B cell (primary cell): ENCODE measurements around the gene MEG3. TPM values are rescaled to one million over a fixed set of nuclear protein-coding genes. Genes with fewer than 3 reads are reported as not detected.

Experiments used
- ATAC-seq: fragments of 200-7000 bp; cut with Tn5 transposase; one replicate; pipeline ENCODE4 v1.10.0; 2021; ENCODE audit warnings: low read depth, mild to moderate bottlenecking, moderate number of reproducible peaks, moderate library complexity
- CTCF ChIA-PET: fragments of 350-600 bp; sonication (Branson Sonifier 250); formaldehyde crosslinking; loops from one replicate; lab custom pipeline; 2021; ENCODE audit warnings: antibody characterized with exemption, inconsistent platforms; lab: Charles Lee
- POLR2A ChIA-PET: fragments of 350-600 bp; sonication (Branson Sonifier 250); formaldehyde crosslinking; loops from one replicate; lab custom pipeline; 2021; ENCODE audit warnings: antibody characterized with exemption; lab: Charles Lee
- DNase-seq: peaks from one replicate; pipeline ENCODE4 v3.0.0; 2013
- H2AFZ ChIP-seq: 2 replicates; pipeline ENCODE4 v1.6.1; 2012; ENCODE audit warnings: mild to moderate bottlenecking, low read depth, low read length; ENCODE audit not compliant: insufficient read depth, poor library complexity, severe bottlenecking
- H3K27ac ChIP-seq, 2 donors: 1 replicate in 1 of 2; 2 replicates in 1 of 2; pipeline ENCODE4 v1.5.1; 2012 to 2013; ENCODE audit warnings: low read length in 2 of 2, mild to moderate bottlenecking in 2 of 2, moderate library complexity in 1 of 2
- H3K27me3 ChIP-seq, 4 experiments: fragments of 200-600 bp in 1 of 4; sonication (generic) in 1 of 4; replicated peaks in 1 of 4; 1 replicate in 2 of 4; 2 replicates in 2 of 4; pipeline versions ENCODE4 v1.6.1 to v1.7.0; 2013 to 2016; ENCODE audit warnings: low read length in 3 of 4, mild to moderate bottlenecking in 2 of 4, mixed read lengths in 1 of 4, moderate library complexity in 1 of 4; ENCODE audit not compliant: insufficient read depth in 4 of 4, control insufficient read depth in 3 of 4; ENCODE audit errors: control extremely low read depth in 1 of 4
- H3K36me3 ChIP-seq, 2 experiments: replicated peaks in 1 of 2; 1 replicate in 1 of 2; 2 replicates in 1 of 2; pipeline versions ENCODE4 v1.6.1 to v1.7.1; 2013; ENCODE audit warnings: low read length in 1 of 2; ENCODE audit not compliant: insufficient read depth in 2 of 2, control insufficient read depth in 1 of 2; ENCODE audit errors: control extremely low read depth in 1 of 2, extremely low read depth in 1 of 2
- H3K4me1 ChIP-seq, 2 donors: fragments of 200-600 bp in 1 of 2; sonication (generic) in 1 of 2; 1 replicate in 1 of 2; 2 replicates in 1 of 2; pipeline versions ENCODE4 v1.5.1 to v1.6.1; 2013 to 2017; ENCODE audit warnings: low read length in 2 of 2; ENCODE audit not compliant: control insufficient read depth in 2 of 2, insufficient read depth in 2 of 2
- H3K4me2 ChIP-seq: replicated peaks from 2 replicates; pipeline ENCODE3; 2012; ENCODE audit warnings: mild to moderate bottlenecking, low read depth, low read length; ENCODE audit not compliant: poor library complexity, severe bottlenecking
- H3K4me3 ChIP-seq, 5 experiments: fragments of 200-600 bp in 1 of 5; sonication (generic) in 1 of 5; 1 replicate in 3 of 5; 2 replicates in 2 of 5; pipeline versions ENCODE4 v1.5.1 to v1.7.0; 2011 to 2016; ENCODE audit warnings: low read length in 4 of 5, mild to moderate bottlenecking in 4 of 5, low read depth in 2 of 5, control low read depth in 1 of 5, moderate library complexity in 1 of 5; ENCODE audit not compliant: insufficient read depth in 1 of 5; ENCODE audit errors: control extremely low read depth in 1 of 5, extremely low read depth in 1 of 5
- H3K79me2 ChIP-seq: fragments of 200-600 bp; sonication (generic); one replicate; pipeline ENCODE4 v1.6.0; 2016; ENCODE audit warnings: low read length; ENCODE audit not compliant: control insufficient read depth, insufficient read depth
- H3K9ac ChIP-seq: fragments of 200-600 bp; sonication (generic); 2 replicates; pipeline ENCODE4 v1.6.1; 2017; ENCODE audit warnings: mild to moderate bottlenecking, low read length, moderate library complexity
- H3K9me3 ChIP-seq, 3 donors: one replicate each; pipeline versions ENCODE4 v1.6.1 to v1.7.1; 2013; ENCODE audit warnings: low read length in 2 of 3; ENCODE audit not compliant: control insufficient read depth in 2 of 3, insufficient read depth in 1 of 3; ENCODE audit errors: control extremely low read depth in 1 of 3
- H4K20me1 ChIP-seq: 2 replicates; pipeline ENCODE4 v1.6.0; 2012; ENCODE audit warnings: mild to moderate bottlenecking, low read length; ENCODE audit not compliant: insufficient read depth, control insufficient read depth, poor library complexity, severe bottlenecking
- H3K27ac Mint-ChIP-seq: one replicate; pipeline ENCODE4 v1.8.0; 2021; ENCODE audit warnings: mixed read lengths
- H3K27me3 Mint-ChIP-seq: one replicate; pipeline ENCODE4 v1.8.0; 2021; ENCODE audit warnings: mixed read lengths
- H3K4me1 Mint-ChIP-seq: one replicate; pipeline ENCODE4 v1.8.0; 2021; ENCODE audit warnings: mixed read lengths
- H3K4me3 Mint-ChIP-seq: one replicate; pipeline ENCODE4 v1.8.0; 2021; ENCODE audit warnings: mixed read lengths
- H3K9me3 Mint-ChIP-seq: one replicate; pipeline ENCODE4 v1.8.0; 2022; ENCODE audit warnings: mixed read lengths; ENCODE audit not compliant: insufficient read depth
- CTCF ChIP-seq: fragments of 200-600 bp; IDR thresholded peaks from one replicate; pipeline ENCODE4 v1.8.0; 2022; ENCODE audit warnings: antibody characterized with exemption, mild to moderate bottlenecking
- EZH2 ChIP-seq: IDR thresholded peaks from 2 replicates; pipeline ENCODE4 v1.6.1; 2012; ENCODE audit warnings: borderline replicate concordance, low read depth, mild to moderate bottlenecking, moderate library complexity, low read length; ENCODE audit not compliant: insufficient read depth, poor library complexity, severe bottlenecking
- WGBS: methylation state at CpG from one replicate; pipeline ENCODE4 v1.1.5; 2013; ENCODE audit warnings: missing lambda C conversion rate; ENCODE audit not compliant: insufficient coverage; 5-methylcytosine and 5-hydroxymethylcytosine counted together
- intact Hi-C: fragments of 100-400 bp; cut with micrococcal nuclease; formaldehyde crosslinking; loops from one replicate; pipeline ENCODE4 v1.10.0; 2022
- polyA plus RNA-seq: library from polyadenylated mRNA; depleted of rRNA; stranded (reverse); fragments of >200 nt; gene quantifications from 2 replicates; pipeline ENCODE4 v1.2.3, GENCODE V29; 2012
- total RNA-seq, 2 donors: library from RNA; stranded (reverse); fragments of 120-200 nt in 1 of 2; gene quantifications; 1 replicate in 1 of 2; 2 replicates in 1 of 2; pipeline versions ENCODE4 v1.2.3 to v1.2.4, GENCODE V29; 2013 to 2022

The MEG3 gene
- total and polyA plus RNA-seq, 2 donors (not counting 1 experiment from before 2014, with no cell fraction given) = 0.13 TPM; not detected in 1

- H4K20me1 ChIP-seq = no peaks in the 10 kb centered on the region
- H3K27ac ChIP-seq = no peak overlapping the region
- no peak overlapping the region for H3K4me3 ChIP-seq
- ATAC-seq (no peak), DNase-seq (no peak)
- no peaks in the 10 kb centered on the region for H3K4me1 ChIP-seq
- H3K9me3 ChIP-seq = peaks cover 0 to 24% (median 0%) of the 10 kb centered on the region in 3 donors
- peaks cover 0 to 32% (median 3%) of the 10 kb centered on the region in 4 experiments for H3K27me3 ChIP-seq
- H3K4me2 ChIP-seq = no peak overlapping the region
- 92% methylated on average over 11 of the region's 12 CpGs for WGBS
- Mint-ChIP-seq H3K4me3 (no peak overlapping the region), H3K9me3 (no peaks in the 10 kb centered on the region), H3K27ac (no peak overlapping the region), H3K27me3 (peaks cover 49% of the 10 kb centered on the region), H3K4me1 (no peaks in the 10 kb centered on the region)
- H3K9ac ChIP-seq = no peak overlapping the region
- H2AFZ ChIP-seq = no peak overlapping the region
- intact Hi-C loops = no loop called here
- H3K36me3 ChIP-seq = no peaks in the 10 kb centered on the region
- TF ChIP-seq EZH2 (no peak), CTCF (no peak)
- H3K79me2 ChIP-seq = no peaks in the 10 kb centered on the region
- ChIA-PET CTCF (no interaction called here), POLR2A (no interaction called here)
These were observed 75.7 kb downstream of the MEG3 start for GRCh38 chr14:100901391-100902183.

GRCh38 chr14:100902295-100903133 is 76.6 kb downstream of the MEG3 start:
- Histone ChIP-seq H3K4me3 (no peak overlapping the region), H3K4me2 (no peak overlapping the region), H2AFZ (no peak overlapping the region), H3K36me3 (no peaks in the 10 kb centered on the region), H3K9ac (no peak overlapping the region), H3K27me3 (peaks cover 0 to 30% (median 3%) of the 10 kb centered on the region in 4 experiments), H4K20me1 (no peaks in the 10 kb centered on the region), H3K79me2 (no peaks in the 10 kb centered on the region), H3K9me3 (peaks cover 0 to 24% (median 0%) of the 10 kb centered on the region in 3 donors), H3K4me1 (no peaks in the 10 kb centered on the region), H3K27ac (no peak overlapping the region)
- Mint-ChIP-seq H3K27ac (no peak overlapping the region), H3K9me3 (no peaks in the 10 kb centered on the region), H3K27me3 (peaks cover 47% of the 10 kb centered on the region), H3K4me1 (no peaks in the 10 kb centered on the region), H3K4me3 (no peak overlapping the region)
- POLR2A ChIA-PET = no interaction called here
- TF ChIP-seq CTCF (no peak), EZH2 (no peak)
- DNase-seq (no peak), ATAC-seq (no peak)
- WGBS = 85% methylated on average over 11 of the region's 18 CpGs
- CTCF ChIA-PET = no interaction called here
- intact Hi-C loops = no loop called here
